HepG2 (cell line): Measurements from ENCODE around the gene PLEKHB2. TPM values are rescaled to one million over a fixed set of nuclear protein-coding genes. Genes with fewer than 3 reads are reported as not detected.

Source experiments
- polyA plus RNA-seq, 8 experiments: library from polyadenylated mRNA; depleted of rRNA in 3 of 8; stranded (reverse) in 7 of 8; unstranded in 1 of 8; fragments of >200 nt; fragmentation: Illumina TruSeq in 4 of 8; extraction: Trizol in 4 of 8; gene quantifications; 2 replicates each; pipeline versions ENCODE4 v1.2.1 to v1.2.3, GENCODE V29; 2011 to 2016; ENCODE audit warnings: low read depth in 4 of 8, missing spikeins in 1 of 8, mixed read lengths in 1 of 8; ENCODE audit not compliant: insufficient read depth in 1 of 8
- small RNA-seq, 3 experiments: library from RNA; depleted of rRNA; stranded (forward); fragments of <200 nt; gene quantifications; one replicate each; pipeline ENCODE3, GENCODE V24; 2012; ENCODE audit warnings: low read depth in 2 of 3, low replicate concordance in 1 of 3; ENCODE audit not compliant: insufficient read length in 3 of 3, insufficient read depth in 2 of 3
- total RNA-seq, 5 experiments: library from RNA; depleted of rRNA; stranded (reverse); fragments of >200 nt; fragmentation: Illumina TruSeq; extraction: Trizol; gene quantifications; 2 replicates each; pipeline ENCODE4 v1.2.3, GENCODE V29; 2016; ENCODE audit warnings: low read depth in 1 of 5

PLEKHB2 gene
- total and polyA plus RNA-seq, 2 of the 13 experiments (the other 11 are each of a cell fraction or from before 2014, with no cell fraction given) = 73.0 to 78.9 TPM

Small RNAs within 50 kb of the gene (small RNA-seq; reads per million reads assigned to genes)
- 0 reads per million in 3 experiments for gene AC009477.1

Other genes with a start within 250 kb of the PLEKHB2 start
- gene FAM168B, start 11.9 kb upstream of the PLEKHB2 start, total RNA-seq (2016; rRNA removed; fragmentation: Illumina TruSeq; extraction: Trizol) = 63.7 and 64.5 TPM in 2 replicates
- gene FAM168B, start 11.9 kb upstream of the PLEKHB2 start, polyA plus RNA-seq (2011; rRNA removed) = 113 and 127 TPM in 2 replicates
- 0.48 and 1.9 TPM in 2 replicates for gene POTEE, start 104.2 kb downstream of the PLEKHB2 start, total RNA-seq (2016; rRNA removed; fragmentation: Illumina TruSeq; extraction: Trizol)
- gene POTEE, start 104.2 kb downstream of the PLEKHB2 start, polyA plus RNA-seq (2011; rRNA removed) = 0.38 and 0.42 TPM in 2 replicates